PFSK-1 (cell line): ENCODE data around the gene FCMR.

Experiments
- FOXP2 ChIP-seq: optimal IDR thresholded peaks from 2 replicates; pipeline ENCODE3; 2011; ENCODE audit warnings: borderline replicate concordance, control low read depth, inconsistent platforms; ENCODE audit not compliant: insufficient read depth; ENCODE audit errors: extremely low read length, extremely low read depth
- POLR2AphosphoS5 ChIP-seq: IDR thresholded peaks from 2 replicates; pipeline ENCODE4 v1.6.1; 2012; ENCODE audit warnings: low read depth, mild to moderate bottlenecking, control low read depth, low read length, moderate library complexity
- SIN3A ChIP-seq: IDR thresholded peaks from 2 replicates; pipeline ENCODE4 v1.6.1; 2012; ENCODE audit warnings: mild to moderate bottlenecking, low read length, moderate library complexity, borderline replicate concordance; ENCODE audit not compliant: insufficient read depth
- TAF1 ChIP-seq: IDR thresholded peaks from 2 replicates; pipeline ENCODE4 v1.6.1; 2012; ENCODE audit warnings: low read length, control low read depth, borderline replicate concordance; ENCODE audit not compliant: insufficient read depth
- TF ChIP-seq, protein P1 (sequence below), 2 experiments: IDR thresholded peaks; 2 replicates each; pipeline versions ENCODE4 v1.6.1 to v1.8.0; 2011 to 2012; ENCODE audit warnings: low read depth in 2 of 2, low read length in 2 of 2, control low read depth in 1 of 2, inconsistent platforms in 1 of 2, mild to moderate bottlenecking in 1 of 2, moderate library complexity in 1 of 2; ENCODE audit not compliant: insufficient read depth in 1 of 2

Gene FCMR

DNA sequence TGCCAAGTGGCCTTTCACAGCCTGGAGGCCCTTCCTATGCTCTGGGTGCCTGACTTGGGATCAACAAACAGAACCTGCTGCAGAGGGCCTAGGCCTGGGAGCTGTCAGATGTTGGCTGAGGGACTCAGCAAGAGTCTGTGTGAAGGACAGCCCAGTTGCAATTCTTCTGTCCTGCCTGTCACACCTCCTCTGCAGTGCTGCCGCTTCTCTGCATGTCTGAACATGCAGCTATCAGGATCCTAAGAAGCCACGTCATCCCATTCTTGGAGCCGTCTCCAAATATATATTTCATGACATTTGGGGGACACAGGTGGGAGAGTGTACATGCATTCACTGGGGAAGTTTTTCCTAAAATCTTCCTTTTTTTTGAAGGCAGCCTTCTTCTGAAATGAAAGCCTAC lies 39.9 kb upstream of the FCMR start:
- TF ChIP-seq TAF1 (no peak), POLR2AphosphoS5 (no peak), SIN3A (no peak), FOXP2 (no peak)
- TF ChIP-seq, protein P1, sequence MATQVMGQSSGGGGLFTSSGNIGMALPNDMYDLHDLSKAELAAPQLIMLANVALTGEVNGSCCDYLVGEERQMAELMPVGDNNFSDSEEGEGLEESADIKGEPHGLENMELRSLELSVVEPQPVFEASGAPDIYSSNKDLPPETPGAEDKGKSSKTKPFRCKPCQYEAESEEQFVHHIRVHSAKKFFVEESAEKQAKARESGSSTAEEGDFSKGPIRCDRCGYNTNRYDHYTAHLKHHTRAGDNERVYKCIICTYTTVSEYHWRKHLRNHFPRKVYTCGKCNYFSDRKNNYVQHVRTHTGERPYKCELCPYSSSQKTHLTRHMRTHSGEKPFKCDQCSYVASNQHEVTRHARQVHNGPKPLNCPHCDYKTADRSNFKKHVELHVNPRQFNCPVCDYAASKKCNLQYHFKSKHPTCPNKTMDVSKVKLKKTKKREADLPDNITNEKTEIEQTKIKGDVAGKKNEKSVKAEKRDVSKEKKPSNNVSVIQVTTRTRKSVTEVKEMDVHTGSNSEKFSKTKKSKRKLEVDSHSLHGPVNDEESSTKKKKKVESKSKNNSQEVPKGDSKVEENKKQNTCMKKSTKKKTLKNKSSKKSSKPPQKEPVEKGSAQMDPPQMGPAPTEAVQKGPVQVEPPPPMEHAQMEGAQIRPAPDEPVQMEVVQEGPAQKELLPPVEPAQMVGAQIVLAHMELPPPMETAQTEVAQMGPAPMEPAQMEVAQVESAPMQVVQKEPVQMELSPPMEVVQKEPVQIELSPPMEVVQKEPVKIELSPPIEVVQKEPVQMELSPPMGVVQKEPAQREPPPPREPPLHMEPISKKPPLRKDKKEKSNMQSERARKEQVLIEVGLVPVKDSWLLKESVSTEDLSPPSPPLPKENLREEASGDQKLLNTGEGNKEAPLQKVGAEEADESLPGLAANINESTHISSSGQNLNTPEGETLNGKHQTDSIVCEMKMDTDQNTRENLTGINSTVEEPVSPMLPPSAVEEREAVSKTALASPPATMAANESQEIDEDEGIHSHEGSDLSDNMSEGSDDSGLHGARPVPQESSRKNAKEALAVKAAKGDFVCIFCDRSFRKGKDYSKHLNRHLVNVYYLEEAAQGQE (IDR thresholded peaks at IDR 0.05; ENCODE audit: insufficient read depth in 1 of 2, low read depth in 2 of 2, low read length in 2 of 2): no peak

DNA sequence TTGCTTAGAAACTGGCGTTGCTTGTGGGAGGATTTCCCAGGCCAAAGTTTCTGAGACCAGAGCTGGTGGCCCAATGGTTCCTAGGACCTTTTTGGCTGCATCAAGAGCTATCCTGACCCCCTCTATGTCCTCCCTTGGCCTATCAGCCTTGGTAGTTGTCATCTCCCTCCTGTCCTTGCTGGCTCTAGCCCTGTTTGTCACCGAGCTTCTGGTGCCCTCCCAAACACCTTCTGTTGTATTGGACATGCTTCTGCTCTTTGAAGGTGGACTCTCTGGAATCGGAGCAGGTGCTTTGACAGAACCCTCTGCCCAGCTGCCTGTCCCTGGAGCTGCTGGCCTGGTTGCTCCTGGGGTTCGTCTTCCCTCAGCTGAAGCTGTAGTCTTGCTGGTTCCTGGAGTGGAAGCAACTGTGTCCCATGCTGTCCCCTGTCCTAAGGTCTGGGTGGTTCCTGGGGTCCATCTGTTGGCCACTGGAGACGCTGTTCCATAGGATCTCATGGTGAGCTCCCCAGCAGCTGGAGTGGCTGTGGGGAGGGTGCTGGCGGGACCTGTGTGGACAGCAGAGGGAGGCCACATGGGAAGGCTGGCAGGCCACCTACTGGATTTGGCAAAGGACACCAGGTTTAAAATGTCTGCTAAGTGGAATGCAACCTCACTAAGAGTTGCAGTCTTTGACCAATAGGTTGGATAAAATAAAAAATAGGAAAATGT lies 39.1 kb upstream of the FCMR start:
- no peak for TF ChIP-seq FOXP2
- TF ChIP-seq, protein P1 (IDR thresholded peaks at IDR 0.05; ENCODE audit: insufficient read depth in 1 of 2, low read depth in 2 of 2, low read length in 2 of 2): no peak
- TF ChIP-seq TAF1: no peak
- no peak for TF ChIP-seq POLR2AphosphoS5
- TF ChIP-seq SIN3A: no peak

DNA sequence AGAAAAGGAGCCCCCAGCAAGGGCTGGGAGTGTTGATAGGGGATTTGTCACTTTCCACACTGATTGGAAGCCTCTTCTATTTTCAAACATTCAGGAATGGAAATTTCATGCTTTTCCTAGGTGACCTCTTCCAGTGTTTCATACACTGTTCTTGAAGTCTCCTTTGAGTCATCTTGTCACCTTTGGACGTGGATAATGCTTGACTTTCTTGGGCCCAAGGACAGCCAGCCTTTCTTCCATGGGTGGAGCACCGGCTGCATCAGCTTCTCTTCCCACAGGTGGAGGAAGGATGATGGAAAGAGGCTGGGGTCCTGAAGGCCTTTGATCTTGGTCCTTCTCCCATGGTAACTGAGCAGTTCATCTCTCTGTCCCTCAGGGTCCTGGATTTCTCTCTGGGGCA lies 36.4 kb upstream of the FCMR start:
- TF ChIP-seq POLR2AphosphoS5 (no peak), SIN3A (no peak), FOXP2 (no peak), TAF1 (no peak)
- TF ChIP-seq, protein P1 (IDR thresholded peaks at IDR 0.05; ENCODE audit: insufficient read depth in 1 of 2, low read depth in 2 of 2, low read length in 2 of 2): no peak

DNA sequence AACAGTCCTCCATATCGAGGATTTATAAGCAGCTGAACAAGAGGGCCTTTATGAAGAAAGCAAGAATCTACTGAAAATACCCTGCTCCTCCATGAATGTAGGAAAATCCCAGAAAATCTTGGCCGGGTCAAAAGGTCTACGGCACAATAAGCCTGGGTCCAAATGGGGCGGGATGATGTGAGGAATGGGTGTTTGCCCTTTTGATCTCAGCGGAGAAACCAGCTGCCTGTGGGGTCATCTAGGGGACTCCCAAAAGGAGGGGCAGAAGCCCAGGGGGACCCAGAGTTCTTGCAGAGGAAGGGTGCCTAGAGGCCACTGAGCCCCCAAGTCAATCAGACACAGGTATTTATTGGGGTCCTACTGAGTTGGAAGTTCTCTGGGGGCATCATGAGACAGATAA lies 35.9 kb upstream of the FCMR start:
- TF ChIP-seq, protein P1 (IDR thresholded peaks at IDR 0.05; ENCODE audit: insufficient read depth in 1 of 2, low read depth in 2 of 2, low read length in 2 of 2): no peak
- no peak for TF ChIP-seq SIN3A
